ENCODE measurements around the gene USP25.

DNA sequence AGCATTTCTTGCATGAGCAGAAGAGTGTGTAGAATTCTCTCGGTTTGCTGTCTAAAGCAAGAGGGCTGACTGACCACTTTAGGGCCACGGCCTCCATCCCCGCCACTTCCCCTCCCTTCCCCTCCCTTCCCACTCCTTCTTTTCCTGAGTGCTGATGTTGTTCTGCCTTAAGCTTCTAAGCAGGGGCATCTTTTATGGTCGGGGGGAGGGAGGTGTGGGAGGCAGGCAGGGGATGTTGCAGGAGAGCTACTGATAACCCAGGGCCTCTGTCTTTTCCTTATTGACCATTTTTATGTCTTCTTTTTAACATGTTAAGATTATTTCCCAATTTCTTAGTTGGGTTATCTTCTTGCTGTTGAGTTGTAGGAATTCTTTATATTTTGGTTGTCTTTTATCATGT, 15.1 kb downstream of the USP25 start:
- TF ChIP-seq, protein P1, sequence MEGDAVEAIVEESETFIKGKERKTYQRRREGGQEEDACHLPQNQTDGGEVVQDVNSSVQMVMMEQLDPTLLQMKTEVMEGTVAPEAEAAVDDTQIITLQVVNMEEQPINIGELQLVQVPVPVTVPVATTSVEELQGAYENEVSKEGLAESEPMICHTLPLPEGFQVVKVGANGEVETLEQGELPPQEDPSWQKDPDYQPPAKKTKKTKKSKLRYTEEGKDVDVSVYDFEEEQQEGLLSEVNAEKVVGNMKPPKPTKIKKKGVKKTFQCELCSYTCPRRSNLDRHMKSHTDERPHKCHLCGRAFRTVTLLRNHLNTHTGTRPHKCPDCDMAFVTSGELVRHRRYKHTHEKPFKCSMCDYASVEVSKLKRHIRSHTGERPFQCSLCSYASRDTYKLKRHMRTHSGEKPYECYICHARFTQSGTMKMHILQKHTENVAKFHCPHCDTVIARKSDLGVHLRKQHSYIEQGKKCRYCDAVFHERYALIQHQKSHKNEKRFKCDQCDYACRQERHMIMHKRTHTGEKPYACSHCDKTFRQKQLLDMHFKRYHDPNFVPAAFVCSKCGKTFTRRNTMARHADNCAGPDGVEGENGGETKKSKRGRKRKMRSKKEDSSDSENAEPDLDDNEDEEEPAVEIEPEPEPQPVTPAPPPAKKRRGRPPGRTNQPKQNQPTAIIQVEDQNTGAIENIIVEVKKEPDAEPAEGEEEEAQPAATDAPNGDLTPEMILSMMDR (IDR thresholded peaks at IDR 0.05; ENCODE audit: borderline replicate concordance, extremely low read depth, low read length, poor library complexity, severe bottlenecking): no peak
- TF ChIP-seq EZH2 (IDR thresholded peaks at IDR 0.05; ENCODE audit: borderline replicate concordance, low read depth, low read length, severe bottlenecking): no peak

Measured in DND-41 (cell line).